Activated naive CD8-positive, alpha-beta T cell treated with anti-CD3 and anti-CD28 coated beads, Interleukin-2, amount 10 ng/mL, durations not matched to agents 7 days and 5 days (primary cell): ENCODE data around the gene TLCD3B. TPM values are rescaled to one million over a fixed set of nuclear protein-coding genes. Genes with fewer than 3 reads are reported as not detected.

Experiments
- ATAC-seq: fragments of 150-1000 bp; cut with Tn5 transposase; one replicate; pipeline ENCODE4 v1.10.0; 2021; ENCODE audit warnings: low read depth, moderate library complexity
- POLR2A ChIA-PET: fragments of 350-600 bp; sonication (Branson Sonifier 250); formaldehyde crosslinking; loops from one replicate; lab custom pipeline; 2021; ENCODE audit warnings: antibody characterized with exemption; lab: Charles Lee
- DNase-seq: peaks from one replicate; pipeline ENCODE4 v3.0.0; 2021
- H3K27ac Mint-ChIP-seq: one replicate; pipeline ENCODE4 v1.8.0; 2022; ENCODE audit warnings: mild to moderate bottlenecking, mixed read lengths
- H3K27me3 Mint-ChIP-seq: one replicate; pipeline ENCODE4 v1.8.0; 2022; ENCODE audit warnings: mild to moderate bottlenecking, moderate library complexity, mixed read lengths
- H3K36me3 Mint-ChIP-seq: one replicate; pipeline ENCODE4 v1.8.0; 2021; ENCODE audit warnings: mild to moderate bottlenecking, mixed read lengths
- H3K4me1 Mint-ChIP-seq: one replicate; pipeline ENCODE4 v1.8.0; 2021; ENCODE audit warnings: mixed read lengths
- H3K4me3 Mint-ChIP-seq: one replicate; pipeline ENCODE4 v1.8.0; 2022; ENCODE audit warnings: mild to moderate bottlenecking, moderate library complexity, mixed read lengths
- H3K9me3 Mint-ChIP-seq: one replicate; pipeline ENCODE4 v1.8.0; 2021; ENCODE audit warnings: mixed read lengths
- total RNA-seq, 2 experiments: library from RNA; stranded (reverse); gene quantifications; one replicate each; pipeline ENCODE4 v1.2.3, GENCODE V29; 2021

Gene TLCD3B
- total RNA-seq, 2 experiments from 2014 or later: 3.9 to 5.5 TPM

DNA sequence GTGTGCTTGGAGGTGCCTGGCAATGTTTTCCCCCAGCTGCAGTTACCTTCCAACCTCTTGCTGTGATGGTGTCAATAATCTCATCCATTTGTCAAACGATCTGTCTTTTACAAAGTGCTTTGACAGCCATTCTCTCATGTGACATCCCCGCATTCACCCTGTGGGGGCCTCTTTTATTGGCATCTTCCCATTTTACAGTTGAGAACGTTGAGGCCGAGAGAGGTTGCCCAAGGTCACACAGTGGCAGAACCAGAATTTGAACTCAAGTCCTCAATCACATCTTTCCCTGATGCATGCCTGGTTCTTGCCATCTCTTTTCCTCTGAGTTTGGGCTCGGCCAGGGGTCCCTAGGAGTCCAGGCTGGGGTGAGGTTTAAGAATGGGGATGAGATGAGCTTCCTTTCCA, 55.9 kb downstream of the TLCD3B start:
- Mint-ChIP-seq H3K27ac (peak overlapping the region; percentile 96), H3K36me3 (peaks cover 22% of the 10 kb centered on the region)

More for the DNA sequence above, 55.9 kb downstream of the TLCD3B start:
- POLR2A ChIA-PET: interaction anchor here (0.6 to 6.8 kb wide), 6 partner anchors 13 to 719 kb away, joined by 3 to 73 read pairs (median 6); partner anchors contain the start of genes HIRIP3, INO80E, KCTD13 and TMEM219
- ATAC-seq: no peak
- Mint-ChIP-seq H3K9me3 (no peaks in the 10 kb centered on the region), H3K4me3 (peak overlapping the region; percentile 86), H3K4me1 (peaks cover 34% of the 10 kb centered on the region), H3K27me3 (no peaks in the 10 kb centered on the region)
- DNase-seq: no peak

Other genes with a start within 250 kb of the TLCD3B start
- gene KIF22, start 240.5 kb downstream of the TLCD3B start, total RNA-seq: 100 to 1,000 TPM; 191 to 199 TPM
- 100 to 1,000 TPM; 395 to 418 TPM for gene MAZ, start 224.7 kb downstream of the TLCD3B start, total RNA-seq
- 1 to 10 TPM; 2.2 to 2.3 TPM for gene PRRT2, start 219.1 kb downstream of the TLCD3B start, total RNA-seq
- gene PAGR1, start 215.1 kb downstream of the TLCD3B start, total RNA-seq: 10 to 100 TPM; 29.8 to 34.3 TPM
- 100 to 1,000 TPM; 130 to 136 TPM for gene MVP, start 210.8 kb downstream of the TLCD3B start, total RNA-seq
- gene CDIPT, start 168.0 kb downstream of the TLCD3B start, total RNA-seq: 10 to 100 TPM; 65.0 to 74.7 TPM
- not detected for gene SEZ6L2, start 131.7 kb downstream of the TLCD3B start, total RNA-seq
- gene ASPHD1, start 130.8 kb downstream of the TLCD3B start, total RNA-seq: under 1 TPM in 1 of 2 experiments, not detected in 1; 0.42 TPM
- gene KCTD13, start 105.0 kb downstream of the TLCD3B start, total RNA-seq: 10 to 100 TPM; 49.7 to 50.0 TPM
- gene TMEM219, start 69.2 kb downstream of the TLCD3B start, total RNA-seq: 10 to 100 TPM; 67.8 to 74.5 TPM
- 10 to 100 TPM; 51.6 to 53.4 TPM for gene TAOK2, start 57.4 kb downstream of the TLCD3B start, total RNA-seq
- 10 to 100 TPM; 35.1 to 37.3 TPM for gene HIRIP3, start 35.7 kb downstream of the TLCD3B start, total RNA-seq
- gene INO80E, start 35.0 kb downstream of the TLCD3B start, total RNA-seq: 100 to 1,000 TPM; 113 to 118 TPM
- not detected for gene DOC2A, start 20.2 kb downstream of the TLCD3B start, total RNA-seq
- not detected for gene C16orf92, start 8.1 kb downstream of the TLCD3B start, total RNA-seq
- 1,000 to 10,000 TPM; 1,486 to 1,632 TPM for gene ALDOA, start 34.5 kb upstream of the TLCD3B start, total RNA-seq
- gene PPP4C, start 44.7 kb upstream of the TLCD3B start, total RNA-seq: 100 to 1,000 TPM; 123 to 133 TPM
- gene TBX6, start 60.7 kb upstream of the TLCD3B start, total RNA-seq: 1 to 10 TPM; 2.4 to 3.0 TPM
- 100 to 1,000 TPM; 135 to 139 TPM for gene YPEL3, start 64.9 kb upstream of the TLCD3B start, total RNA-seq
- 10 to 100 TPM; 14.3 to 18.6 TPM for gene GDPD3, start 82.3 kb upstream of the TLCD3B start, total RNA-seq
- 10 to 100 TPM; 77.6 to 81.4 TPM for gene MAPK3, start 91.9 kb upstream of the TLCD3B start, total RNA-seq
- gene CORO1A, start 152.3 kb upstream of the TLCD3B start, total RNA-seq: 1,000 to 10,000 TPM; 1,426 to 1,488 TPM
- 100 to 1,000 TPM; 122 to 145 TPM for gene BOLA2B, start 162.4 kb upstream of the TLCD3B start, total RNA-seq
- gene SLX1A, start 162.6 kb upstream of the TLCD3B start, total RNA-seq: 100 to 1,000 TPM in 1 of 2 experiments, 10 to 100 TPM in 1; 59.7 to 121 TPM
- gene SULT1A3, start 168.0 kb upstream of the TLCD3B start, total RNA-seq: 10 to 100 TPM; 31.8 to 32.3 TPM
- gene NPIPB13, start 217.2 kb upstream of the TLCD3B start, total RNA-seq: 10 to 100 TPM; 19.0 to 30.7 TPM